Activated CD4-positive, alpha-beta memory T cell treated with anti-CD3 and anti-CD28 coated beads, Interleukin-2, amount 10 ng/mL, durations not matched to agents 7 days and 5 days (primary cell): ENCODE measurements around the gene BMPER. TPM values are rescaled to one million over a fixed set of nuclear protein-coding genes. Genes with fewer than 3 reads are reported as not detected.

ENCODE experiments used
- CTCF ChIA-PET: fragments of 350-600 bp; sonication (Branson Sonifier 250); formaldehyde crosslinking; loops from one replicate; lab custom pipeline; 2021; ENCODE audit warnings: antibody characterized with exemption, inconsistent platforms; lab: Charles Lee
- POLR2A ChIA-PET: fragments of 350-600 bp; sonication (Branson Sonifier 250); formaldehyde crosslinking; loops from one replicate; lab custom pipeline; 2021; ENCODE audit warnings: antibody characterized with exemption; lab: Charles Lee
- DNase-seq: peaks from one replicate; pipeline ENCODE4 v3.0.0-alpha.2; 2020
- H3K27ac Mint-ChIP-seq: one replicate; pipeline ENCODE4 v1.8.0; 2021; ENCODE audit warnings: mild to moderate bottlenecking, mixed read lengths
- H3K27me3 Mint-ChIP-seq: one replicate; pipeline ENCODE4 v1.8.0; 2021; ENCODE audit warnings: mixed read lengths
- H3K36me3 Mint-ChIP-seq: one replicate; pipeline ENCODE4 v1.8.0; 2021; ENCODE audit warnings: low read depth, mixed read lengths
- H3K4me1 Mint-ChIP-seq: one replicate; pipeline ENCODE4 v1.8.0; 2021; ENCODE audit warnings: mixed read lengths
- H3K4me3 Mint-ChIP-seq: one replicate; pipeline ENCODE4 v1.8.0; 2021; ENCODE audit warnings: mild to moderate bottlenecking, mixed read lengths
- H3K9me3 Mint-ChIP-seq: one replicate; pipeline ENCODE4 v1.8.0; 2021; ENCODE audit warnings: mixed read lengths
- total RNA-seq, 2 experiments: library from RNA; stranded (reverse); gene quantifications; one replicate each; pipeline ENCODE4 v1.2.3, GENCODE V29; 2021

Gene BMPER
- total RNA-seq, 2 experiments from 2014 or later: not detected

- H3K4me3 Mint-ChIP-seq: no peak overlapping the region
- H3K9me3 Mint-ChIP-seq: peaks cover 8% of the 10 kb centered on the region
- ChIA-PET POLR2A (no interaction called here), CTCF (interaction anchor here (0.6 kb wide), 1 partner anchor 585 kb away, joined by 3 read pairs; no protein-coding TSS in a partner anchor)
- no peaks in the 10 kb centered on the region for H3K4me1 Mint-ChIP-seq
- H3K36me3 Mint-ChIP-seq: no peaks in the 10 kb centered on the region
- H3K27ac Mint-ChIP-seq: no peak overlapping the region
- H3K27me3 Mint-ChIP-seq: no peaks in the 10 kb centered on the region
- no peak for DNase-seq
Measured at GRCh38 chr7:34104992-34105391, 199.7 kb downstream of the BMPER start.

DNA sequence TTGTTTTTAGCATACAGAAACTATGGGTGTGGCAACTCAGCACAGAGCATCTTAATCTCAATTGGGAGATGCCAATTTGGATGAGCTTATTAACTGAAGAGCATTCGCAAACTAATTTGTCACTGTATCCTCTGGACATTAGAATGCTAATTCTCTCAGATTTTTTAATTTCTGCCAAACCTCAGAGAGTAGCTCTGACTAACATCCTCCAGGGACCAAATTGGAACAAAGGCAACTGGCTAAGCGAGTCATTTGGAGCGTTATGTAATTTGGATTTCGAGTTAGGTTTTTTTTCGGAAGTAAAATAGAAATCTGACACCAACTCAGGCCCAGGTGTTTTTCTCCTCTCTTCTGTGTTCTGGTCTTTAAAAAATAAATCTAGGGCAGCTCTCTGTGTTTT, 201.9 kb downstream of the BMPER start:
- no peaks in the 10 kb centered on the region for H3K27me3 Mint-ChIP-seq

GRCh38 chr7:34108165-34108564, 202.8 kb downstream of the BMPER start:
- ChIA-PET CTCF (no interaction called here), POLR2A (no interaction called here)
- no peak overlapping the region for H3K4me3 Mint-ChIP-seq
- no peak overlapping the region for H3K27ac Mint-ChIP-seq
- H3K36me3 Mint-ChIP-seq: no peaks in the 10 kb centered on the region
- peaks cover 9% of the 10 kb centered on the region for H3K9me3 Mint-ChIP-seq
- no peaks in the 10 kb centered on the region for H3K4me1 Mint-ChIP-seq
- no peaks in the 10 kb centered on the region for H3K27me3 Mint-ChIP-seq
- DNase-seq: no peak

More for the DNA sequence above, 201.9 kb downstream of the BMPER start:
- CTCF ChIA-PET: no interaction called here
- H3K4me3 Mint-ChIP-seq: no peak overlapping the region
- H3K36me3 Mint-ChIP-seq: no peaks in the 10 kb centered on the region
- H3K4me1 Mint-ChIP-seq: no peaks in the 10 kb centered on the region
- peaks cover 9% of the 10 kb centered on the region for H3K9me3 Mint-ChIP-seq
- H3K27ac Mint-ChIP-seq: no peak overlapping the region
- POLR2A ChIA-PET: no interaction called here
- no peak for DNase-seq

- no peak for DNase-seq
- Mint-ChIP-seq H3K9me3 (peaks cover 7% of the 10 kb centered on the region), H3K4me3 (no peak overlapping the region), H3K36me3 (no peaks in the 10 kb centered on the region), H3K27ac (no peak overlapping the region), H3K27me3 (no peaks in the 10 kb centered on the region), H3K4me1 (no peaks in the 10 kb centered on the region)
- ChIA-PET CTCF (no interaction called here), POLR2A (no interaction called here)
Measured at GRCh38 chr7:34109936-34110780, 204.8 kb downstream of the BMPER start.

- DNase-seq: no peak
- ChIA-PET POLR2A (no interaction called here), CTCF (no interaction called here)
- Mint-ChIP-seq H3K27me3 (no peaks in the 10 kb centered on the region), H3K36me3 (no peaks in the 10 kb centered on the region), H3K4me1 (no peaks in the 10 kb centered on the region), H3K9me3 (peaks cover 7% of the 10 kb centered on the region), H3K4me3 (no peak overlapping the region), H3K27ac (no peak overlapping the region)
Measured at GRCh38 chr7:34111031-34111430, 205.7 kb downstream of the BMPER start.

DNA sequence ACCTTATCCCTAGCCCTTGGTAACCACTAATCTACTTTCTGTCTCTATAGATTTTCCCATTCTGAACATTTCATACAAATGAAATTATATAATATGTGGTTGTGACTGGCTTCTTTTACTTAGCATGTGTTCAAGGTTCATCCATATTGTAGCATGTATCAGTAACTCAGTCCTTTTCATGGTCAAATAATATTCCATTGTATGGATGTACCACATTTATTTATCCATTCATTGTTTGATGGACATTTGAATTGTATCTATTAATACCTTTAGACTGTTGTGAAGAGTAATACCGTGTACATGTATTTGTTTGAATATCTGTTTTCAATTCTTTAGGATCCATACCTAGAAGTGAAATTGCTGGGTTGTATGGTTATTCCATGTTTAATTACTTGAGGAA, 210.2 kb downstream of the BMPER start:
- H3K9me3 Mint-ChIP-seq: peaks cover 7% of the 10 kb centered on the region
- no peak overlapping the region for H3K4me3 Mint-ChIP-seq
- CTCF ChIA-PET: no interaction called here

DNA sequence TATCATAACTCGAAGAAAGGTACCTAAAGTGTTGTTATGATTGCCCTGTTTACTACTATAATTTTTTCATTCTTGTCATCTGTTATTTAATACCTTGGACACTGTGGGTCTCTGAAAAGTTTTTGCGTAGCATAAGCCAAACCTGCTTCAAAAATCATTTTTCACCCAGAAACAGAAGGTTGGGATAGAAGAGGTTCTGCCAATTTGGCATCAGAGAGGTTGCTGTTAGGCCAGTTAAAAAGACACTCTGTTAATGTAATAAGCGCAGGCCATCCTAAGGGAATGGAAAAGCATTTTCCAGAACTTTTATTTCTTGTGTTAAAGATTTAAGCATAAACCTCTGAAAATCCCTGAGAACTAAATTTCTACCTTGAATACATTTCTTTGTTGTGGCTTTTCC, 212.2 kb downstream of the BMPER start:
- Mint-ChIP-seq H3K4me3 (no peak overlapping the region), H3K4me1 (no peaks in the 10 kb centered on the region), H3K27ac (no peak overlapping the region), H3K36me3 (no peaks in the 10 kb centered on the region), H3K27me3 (no peaks in the 10 kb centered on the region), H3K9me3 (peaks cover 7% of the 10 kb centered on the region)
- ChIA-PET CTCF (no interaction called here), POLR2A (no interaction called here)
- no peak for DNase-seq

More for the DNA sequence above, 210.2 kb downstream of the BMPER start:
- Mint-ChIP-seq H3K27me3 (no peaks in the 10 kb centered on the region), H3K4me1 (no peaks in the 10 kb centered on the region), H3K36me3 (no peaks in the 10 kb centered on the region), H3K27ac (no peak overlapping the region)
- no peak for DNase-seq
- POLR2A ChIA-PET: no interaction called here

- no peak overlapping the region for H3K27ac Mint-ChIP-seq
- peaks cover 12% of the 10 kb centered on the region for H3K9me3 Mint-ChIP-seq
- DNase-seq: no peak
- no peaks in the 10 kb centered on the region for H3K36me3 Mint-ChIP-seq
- no peaks in the 10 kb centered on the region for H3K4me1 Mint-ChIP-seq
- CTCF ChIA-PET: no interaction called here
- POLR2A ChIA-PET: no interaction called here
- H3K4me3 Mint-ChIP-seq: no peak overlapping the region
- no peaks in the 10 kb centered on the region for H3K27me3 Mint-ChIP-seq
Measured at GRCh38 chr7:34121366-34121765, 216.0 kb downstream of the BMPER start.

GRCh38 chr7:34123316-34123715, 218.0 kb downstream of the BMPER start:
- Mint-ChIP-seq H3K27me3 (no peaks in the 10 kb centered on the region), H3K36me3 (no peaks in the 10 kb centered on the region), H3K9me3 (peaks cover 16% of the 10 kb centered on the region), H3K4me1 (no peaks in the 10 kb centered on the region), H3K4me3 (no peak overlapping the region), H3K27ac (no peak overlapping the region)
- POLR2A ChIA-PET: no interaction called here
- CTCF ChIA-PET: no interaction called here
- no peak for DNase-seq

GRCh38 chr7:34124765-34125164, 219.4 kb downstream of the BMPER start:
- ChIA-PET POLR2A (no interaction called here), CTCF (interaction anchor here (0.9 kb wide), 1 partner anchor 10 kb away, joined by 3 read pairs; no protein-coding TSS in a partner anchor)
- H3K36me3 Mint-ChIP-seq: no peaks in the 10 kb centered on the region
- H3K9me3 Mint-ChIP-seq: peaks cover 15% of the 10 kb centered on the region
- no peak for DNase-seq
- H3K4me1 Mint-ChIP-seq: no peaks in the 10 kb centered on the region
- H3K4me3 Mint-ChIP-seq: no peak overlapping the region
- H3K27ac Mint-ChIP-seq: no peak overlapping the region
- H3K27me3 Mint-ChIP-seq: no peaks in the 10 kb centered on the region

GRCh38 chr7:34128762-34129161, 223.4 kb downstream of the BMPER start:
- no peak overlapping the region for H3K4me3 Mint-ChIP-seq
- H3K36me3 Mint-ChIP-seq: no peaks in the 10 kb centered on the region
- POLR2A ChIA-PET: no interaction called here
- CTCF ChIA-PET: no interaction called here
- H3K27me3 Mint-ChIP-seq: no peaks in the 10 kb centered on the region
- DNase-seq: no peak
- H3K27ac Mint-ChIP-seq: no peak overlapping the region
- H3K9me3 Mint-ChIP-seq: peaks cover 15% of the 10 kb centered on the region
- H3K4me1 Mint-ChIP-seq: no peaks in the 10 kb centered on the region

- no peaks in the 10 kb centered on the region for H3K36me3 Mint-ChIP-seq
- H3K27ac Mint-ChIP-seq: no peak overlapping the region
- H3K9me3 Mint-ChIP-seq: peaks cover 6% of the 10 kb centered on the region
- no peaks in the 10 kb centered on the region for H3K27me3 Mint-ChIP-seq
- CTCF ChIA-PET: no interaction called here
- no peak for DNase-seq
- POLR2A ChIA-PET: no interaction called here
- no peak overlapping the region for H3K4me3 Mint-ChIP-seq
- no peaks in the 10 kb centered on the region for H3K4me1 Mint-ChIP-seq
Measured at GRCh38 chr7:34130558-34131295, 225.4 kb downstream of the BMPER start.

DNA sequence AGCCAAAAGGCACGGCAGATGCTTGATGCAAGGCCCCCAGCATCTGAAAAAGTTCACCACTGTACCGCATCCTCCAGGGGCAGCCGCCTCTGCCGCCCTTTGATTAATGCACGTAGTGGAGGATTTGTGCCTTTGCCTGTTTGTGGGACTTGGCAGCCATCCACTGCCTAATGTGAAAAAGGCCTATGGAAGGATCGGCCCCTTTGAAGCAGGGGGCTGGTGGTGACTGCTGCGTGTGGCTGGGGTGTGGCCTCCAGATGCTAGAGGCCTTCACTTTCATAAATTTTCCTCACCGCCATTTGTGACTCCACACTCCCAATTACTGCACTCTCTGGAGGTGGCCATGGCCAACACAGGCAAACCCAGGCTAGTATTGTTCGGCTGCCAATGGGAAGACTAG, 226.0 kb downstream of the BMPER start:
- POLR2A ChIA-PET: no interaction called here
- CTCF ChIA-PET: no interaction called here
- no peak overlapping the region for H3K4me3 Mint-ChIP-seq
- H3K27ac Mint-ChIP-seq: no peak overlapping the region
- no peak for DNase-seq
- H3K27me3 Mint-ChIP-seq: no peaks in the 10 kb centered on the region
- peaks cover 5% of the 10 kb centered on the region for H3K9me3 Mint-ChIP-seq
- H3K36me3 Mint-ChIP-seq: no peaks in the 10 kb centered on the region
- no peaks in the 10 kb centered on the region for H3K4me1 Mint-ChIP-seq
